ENCODE results near the gene TM6SF1.
"Not testable (repeated sequence)": the region's sequence is repeated elsewhere in the genome, so short reads cannot be mapped to it uniquely, and the experiment has no call there.

Gene TM6SF1

DNA sequence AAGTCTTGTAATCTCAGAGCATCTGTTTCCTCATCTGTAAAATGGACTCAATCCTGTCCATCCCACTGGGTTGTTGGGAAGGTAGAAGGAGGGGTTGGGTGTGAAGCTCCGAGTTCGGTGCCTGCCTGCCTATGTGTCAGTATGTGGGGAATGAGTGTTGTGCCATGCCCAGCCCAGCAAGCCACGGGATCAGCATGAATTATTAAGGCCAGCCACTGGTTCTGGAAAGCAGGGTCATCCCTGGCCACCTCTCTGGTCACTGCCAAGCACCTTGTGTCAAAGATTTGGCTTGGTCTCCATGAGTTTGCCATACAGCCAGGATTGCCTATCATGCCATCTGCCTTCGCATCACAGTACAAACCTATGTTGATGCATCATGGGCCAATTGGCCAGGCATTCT lies 11.5 kb downstream of the TM6SF1 start:
- no peak for DNase-seq

GRCh38 chr15:83119968-83120581 lies 12.6 kb downstream of the TM6SF1 start:
- DNase-seq, result no peak

GRCh38 chr15:83123529-83123928 lies 16.1 kb downstream of the TM6SF1 start:
- no peak for DNase-seq

DNA sequence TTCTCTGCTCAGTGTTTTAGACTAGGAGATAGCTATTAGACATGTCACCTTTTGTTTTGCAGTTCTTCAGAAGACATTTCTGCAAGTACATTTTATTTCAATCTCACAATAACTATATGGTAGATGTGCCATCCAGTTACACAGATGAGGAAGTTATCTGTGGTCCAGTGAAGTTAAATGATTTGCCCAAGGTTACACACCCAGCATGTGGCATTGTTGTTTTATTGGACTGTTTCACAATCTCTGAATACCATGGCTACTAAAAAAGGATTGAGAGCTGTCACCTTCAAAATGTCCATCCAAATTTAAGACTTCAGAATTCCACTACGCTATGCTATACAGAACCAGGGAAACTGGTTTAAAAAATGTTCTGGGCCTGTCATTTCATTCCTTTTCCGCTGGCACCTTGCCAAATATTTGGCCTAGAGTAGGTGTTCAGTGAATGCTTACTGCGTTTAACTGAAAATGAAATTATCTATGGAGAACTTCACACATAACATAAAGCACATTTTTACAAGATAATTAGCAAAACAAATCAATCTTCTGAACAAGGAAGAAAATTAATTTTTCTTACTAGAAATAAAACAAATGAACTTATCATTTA lies 20.2 kb downstream of the TM6SF1 start:
- no peak for DNase-seq

- DNase-seq, result no peak
Measured at GRCh38 chr15:83129791-83130190, 22.3 kb downstream of the TM6SF1 start.

DNA sequence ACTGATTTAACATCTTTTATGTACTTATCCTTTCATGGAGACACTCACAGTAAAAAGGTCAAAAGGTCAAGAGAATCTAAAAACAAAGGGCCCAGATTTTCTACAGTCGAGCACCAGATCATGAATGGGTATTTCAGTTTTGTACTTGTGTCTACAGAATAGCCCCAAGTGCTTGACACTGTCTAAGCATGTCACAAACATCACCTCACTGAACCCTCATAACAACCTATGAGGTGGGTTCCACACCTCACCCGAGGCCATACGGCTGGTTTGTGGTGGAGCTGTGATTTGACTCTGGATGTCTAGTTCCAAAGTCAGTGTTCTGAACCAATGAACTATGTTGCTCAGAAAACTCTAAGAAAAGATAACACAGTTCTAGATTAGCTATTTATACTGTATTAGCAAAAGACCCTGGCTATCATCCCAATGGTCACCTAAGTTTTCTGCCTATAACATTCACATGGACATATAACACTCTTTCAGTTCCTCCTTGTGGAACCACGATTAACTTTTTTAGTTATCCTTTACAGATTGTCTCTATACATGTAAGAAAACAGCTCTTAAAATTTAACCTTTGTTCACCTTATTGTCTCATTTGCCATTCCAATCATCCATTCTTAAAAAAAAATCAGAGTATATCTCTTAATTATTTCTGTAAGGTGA lies 25.5 kb downstream of the TM6SF1 start:
- no peak for DNase-seq

GRCh38 chr15:83142151-83142550 lies 34.7 kb downstream of the TM6SF1 start:
- DNase-seq, result not testable (repeated sequence)

DNA sequence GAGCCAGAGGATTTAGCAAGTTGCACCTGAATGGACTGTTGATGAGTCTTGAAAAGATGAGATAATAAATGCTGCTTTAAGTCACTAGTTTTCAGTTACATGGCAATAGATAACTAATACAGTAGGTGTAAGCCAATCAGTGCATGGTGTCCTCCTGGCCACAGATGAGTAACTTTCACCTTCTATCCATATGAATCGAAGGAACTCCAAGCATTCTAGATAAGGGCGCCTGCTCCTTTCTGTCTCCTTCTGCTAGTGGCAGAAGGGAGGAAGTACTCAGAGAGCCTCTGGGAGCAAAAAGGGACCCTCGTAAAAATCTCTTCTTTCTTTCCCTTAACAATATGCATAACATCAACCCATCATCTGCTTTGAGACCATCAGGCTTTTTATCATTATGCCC lies 37.3 kb downstream of the TM6SF1 start:
- DNase-seq, result no peak

DNA sequence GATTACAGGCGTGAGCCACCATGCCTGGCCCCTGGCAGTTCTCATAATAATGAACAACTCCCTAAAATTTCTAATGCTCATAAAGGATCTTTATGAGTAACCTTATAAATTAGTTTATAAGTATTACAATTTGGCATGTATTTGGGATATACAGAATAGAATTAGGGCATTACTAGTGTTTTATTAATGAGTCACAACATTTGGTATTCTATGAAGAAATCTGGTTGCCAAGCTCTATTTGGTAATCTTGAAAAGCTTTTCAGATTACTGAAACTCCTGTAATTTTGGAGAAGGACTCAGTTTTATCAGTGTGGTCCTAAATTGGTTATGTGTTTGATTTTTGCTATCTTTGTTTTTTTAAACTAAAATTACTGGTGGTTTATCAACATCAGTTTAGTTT lies 45.8 kb downstream of the TM6SF1 start:
- no peak for DNase-seq

DNA sequence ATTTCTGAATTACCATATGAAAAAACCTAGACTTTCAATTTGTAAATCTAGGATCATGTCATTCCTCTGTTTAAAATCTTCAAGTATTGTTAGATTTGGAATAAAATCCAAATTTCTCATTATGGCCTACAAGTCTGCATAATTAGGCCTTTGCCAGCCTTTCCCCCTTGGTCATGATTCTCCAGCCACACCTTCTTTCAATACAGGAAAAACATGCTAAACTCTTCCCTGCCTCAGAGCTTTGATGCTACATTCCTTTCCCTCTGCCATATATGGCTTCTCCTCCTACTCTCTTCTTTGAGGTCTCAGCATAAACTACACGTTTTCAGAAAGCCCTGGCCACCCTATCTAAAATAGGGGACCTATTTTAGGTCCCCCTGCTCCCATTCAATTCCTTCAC lies 48.5 kb downstream of the TM6SF1 start:
- DNase-seq, result no peak

DNA sequence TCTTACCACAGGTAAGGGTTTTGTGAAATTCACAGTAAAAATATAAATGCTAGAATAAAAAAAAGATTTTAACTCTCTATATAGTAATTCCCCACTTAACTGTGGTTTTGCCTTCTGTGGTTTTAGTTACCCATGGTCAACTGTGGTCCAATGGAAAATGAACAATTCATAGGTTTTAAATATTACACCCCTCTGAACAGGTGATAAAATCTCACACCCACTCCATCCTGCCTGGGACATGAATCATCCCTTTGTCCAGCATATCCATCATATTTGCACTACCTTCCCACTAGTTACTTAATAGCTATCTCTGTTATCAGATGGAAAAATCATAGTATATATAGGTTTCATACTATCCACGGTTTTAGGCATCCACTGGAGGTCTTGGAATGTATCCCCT lies 50.9 kb downstream of the TM6SF1 start:
- DNase-seq, result no peak

GRCh38 chr15:83160741-83161140 lies 53.3 kb downstream of the TM6SF1 start:
- no peak for DNase-seq

DNA sequence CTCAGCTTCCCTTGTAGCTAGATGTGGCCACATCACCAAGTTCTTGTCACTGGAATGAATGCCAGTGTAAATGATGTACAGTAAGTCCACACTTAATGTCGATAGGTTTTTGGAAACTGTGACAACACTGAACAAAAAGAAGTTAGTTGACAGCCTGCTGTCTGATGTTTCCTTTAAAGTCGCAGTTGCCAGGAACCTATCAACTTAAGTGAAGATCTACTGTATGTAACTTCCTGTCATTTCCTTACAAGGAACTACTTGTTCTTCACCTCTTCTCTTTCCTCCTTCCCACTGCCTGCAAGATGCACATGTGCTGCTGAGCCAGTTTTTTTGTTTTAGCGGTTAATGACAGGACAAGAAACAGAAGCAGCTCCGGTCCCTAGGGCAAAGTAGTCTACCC lies 55.6 kb downstream of the TM6SF1 start:
- DNase-seq, result no peak

GRCh38 chr15:83164111-83164770 lies 56.8 kb downstream of the TM6SF1 start:
- no peak for DNase-seq

GRCh38 chr15:83164771-83165404 lies 57.4 kb downstream of the TM6SF1 start:
- DNase-seq, result no peak

- DNase-seq, result no peak
Measured at GRCh38 chr15:83166218-83166617, 58.8 kb downstream of the TM6SF1 start.

- DNase-seq, result no peak
Measured at GRCh38 chr15:83166830-83167229, 59.4 kb downstream of the TM6SF1 start.

DNA sequence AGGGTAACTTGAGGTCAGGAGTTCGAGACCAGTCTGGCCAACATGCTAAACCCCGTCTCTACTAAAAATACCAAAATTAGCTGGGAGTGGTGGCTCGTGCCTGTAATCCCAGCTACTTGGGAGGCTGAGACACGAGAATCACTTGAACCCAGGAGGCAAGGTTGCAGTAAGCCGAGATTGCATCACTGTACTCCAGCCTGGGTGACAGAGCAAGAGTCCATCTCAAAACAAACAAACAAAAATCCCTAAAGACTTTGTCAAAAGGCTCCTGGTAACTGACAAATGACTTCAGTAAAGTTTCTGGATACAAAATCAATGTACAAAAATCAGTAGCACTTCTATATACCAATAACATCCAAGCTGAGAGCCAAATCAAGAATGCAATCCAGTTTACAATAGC lies 62.1 kb downstream of the TM6SF1 start:
- not testable (repeated sequence) for DNase-seq

GRCh38 chr15:83170474-83171165 lies 63.2 kb downstream of the TM6SF1 start:
- no peak for DNase-seq

GRCh38 chr15:83174891-83175290 lies 67.4 kb downstream of the TM6SF1 start:
- DNase-seq, result no peak

DNA sequence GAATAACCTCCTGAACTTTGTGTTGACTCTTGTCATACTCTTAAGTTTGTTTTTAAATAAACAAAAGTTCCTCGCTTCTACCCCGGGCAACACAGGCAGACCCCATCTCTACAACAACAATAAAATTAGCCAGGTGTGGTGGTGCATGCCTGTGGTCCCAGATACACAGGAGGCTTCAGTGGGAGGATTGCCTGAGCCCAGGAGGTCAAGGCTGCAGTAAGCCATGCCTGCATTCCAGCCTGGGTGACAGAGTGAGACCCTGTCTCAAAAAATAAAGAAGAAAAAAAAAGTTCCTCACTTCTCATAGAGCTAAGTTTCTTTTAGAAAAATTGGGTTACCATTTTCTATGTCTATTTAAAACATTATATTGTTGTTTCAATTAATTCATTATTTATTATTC lies 70.9 kb downstream of the TM6SF1 start:
- no peak for DNase-seq

- DNase-seq, result no peak
Measured at GRCh38 chr15:83178869-83179325, 71.5 kb downstream of the TM6SF1 start.

GRCh38 chr15:83185561-83185960 lies 78.1 kb downstream of the TM6SF1 start:
- DNase-seq, result no peak
